ENCODE measurements around the gene SSNA1.

DNA sequence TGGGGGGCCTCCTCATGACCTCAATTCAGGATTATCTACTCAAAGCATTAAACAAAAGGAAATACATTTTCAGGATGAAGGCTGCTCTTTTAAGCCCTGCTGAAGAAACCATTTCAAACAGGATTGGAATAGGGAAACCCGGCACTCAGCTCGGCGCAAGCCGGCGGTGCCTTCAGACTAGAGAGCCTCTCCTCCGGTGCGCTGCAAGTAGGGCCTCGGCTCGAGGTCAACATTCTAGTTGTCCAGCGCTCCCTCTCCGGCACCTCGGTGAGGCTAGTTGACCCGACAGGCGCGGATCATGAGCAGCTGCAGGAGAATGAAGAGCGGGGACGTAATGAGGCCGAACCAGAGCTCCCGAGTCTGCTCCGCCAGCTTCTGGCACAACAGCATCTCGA, 16.3 kb downstream of the SSNA1 start:
- TF ChIP-seq, protein P1, sequence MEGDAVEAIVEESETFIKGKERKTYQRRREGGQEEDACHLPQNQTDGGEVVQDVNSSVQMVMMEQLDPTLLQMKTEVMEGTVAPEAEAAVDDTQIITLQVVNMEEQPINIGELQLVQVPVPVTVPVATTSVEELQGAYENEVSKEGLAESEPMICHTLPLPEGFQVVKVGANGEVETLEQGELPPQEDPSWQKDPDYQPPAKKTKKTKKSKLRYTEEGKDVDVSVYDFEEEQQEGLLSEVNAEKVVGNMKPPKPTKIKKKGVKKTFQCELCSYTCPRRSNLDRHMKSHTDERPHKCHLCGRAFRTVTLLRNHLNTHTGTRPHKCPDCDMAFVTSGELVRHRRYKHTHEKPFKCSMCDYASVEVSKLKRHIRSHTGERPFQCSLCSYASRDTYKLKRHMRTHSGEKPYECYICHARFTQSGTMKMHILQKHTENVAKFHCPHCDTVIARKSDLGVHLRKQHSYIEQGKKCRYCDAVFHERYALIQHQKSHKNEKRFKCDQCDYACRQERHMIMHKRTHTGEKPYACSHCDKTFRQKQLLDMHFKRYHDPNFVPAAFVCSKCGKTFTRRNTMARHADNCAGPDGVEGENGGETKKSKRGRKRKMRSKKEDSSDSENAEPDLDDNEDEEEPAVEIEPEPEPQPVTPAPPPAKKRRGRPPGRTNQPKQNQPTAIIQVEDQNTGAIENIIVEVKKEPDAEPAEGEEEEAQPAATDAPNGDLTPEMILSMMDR (IDR thresholded peaks at IDR 0.05) = no peak
- TF ChIP-seq ZFX (IDR thresholded peaks at IDR 0.05; ENCODE audit: borderline replicate concordance) = no peak
